Measurements from ENCODE around the gene SMG6. TPM values are rescaled to one million over a fixed set of nuclear protein-coding genes. Genes with fewer than 3 reads are reported as not detected.

The SMG6 gene
- total RNA-seq, 1 experiment from 2014 or later, result 33.8 TPM

DNA sequence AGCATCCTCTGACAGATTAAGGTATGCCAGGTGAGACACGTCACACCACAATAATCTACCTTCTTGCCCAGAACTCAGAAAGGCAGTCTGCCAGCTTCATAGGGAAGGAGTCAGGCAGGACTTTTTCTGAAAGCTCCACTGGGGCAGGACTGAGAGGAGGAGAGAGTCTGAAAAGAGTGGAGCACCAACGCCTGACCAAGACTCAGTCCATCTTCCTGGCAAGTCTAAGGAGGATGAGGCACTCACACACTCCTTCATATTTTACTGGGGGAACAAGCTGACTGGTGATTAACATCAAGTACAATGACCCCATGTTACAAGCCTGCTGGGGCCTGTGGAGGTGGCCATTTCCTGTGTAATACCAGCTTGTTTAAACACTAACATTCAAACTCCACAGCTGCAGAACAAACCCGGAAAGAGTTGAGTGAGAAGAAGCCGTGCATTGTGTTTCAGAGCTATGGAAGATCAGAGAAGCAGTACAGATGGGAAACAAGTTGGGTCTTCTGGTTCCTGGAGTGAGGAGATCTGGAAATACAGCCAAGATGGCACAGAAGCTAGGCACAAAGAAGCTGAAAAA, 126.3 kb downstream of the SMG6 start:
- no peak overlapping the region for H3K4me3 Mint-ChIP-seq (ENCODE audit: unreplicated experiment)
- CTCF ChIA-PET, result no interaction called here
- DNase-seq, result no peak
- no peaks in the 10 kb centered on the region for H3K27me3 Mint-ChIP-seq (ENCODE audit: insufficient read depth, unreplicated experiment)
- Histone ChIP-seq H3K4me1 (peaks cover 20% of the 10 kb centered on the region), H3K36me3 (ENCODE audit: control insufficient read depth, insufficient read depth, low read length) (0 out of 2 replicates have a peak, but pooled peaks cover 3% of the 10 kb centered on the region), H3K27me3 (replicated peaks; ENCODE audit: control insufficient read depth, insufficient read depth, low read length) (no peaks in the 10 kb centered on the region), H3K9me3 (no peaks in the 10 kb centered on the region), H3K4me3 (ENCODE audit: low read depth, low read length) (no peak overlapping the region)
- no peaks in the 10 kb centered on the region for H3K9me3 Mint-ChIP-seq (ENCODE audit: unreplicated experiment)
- peaks cover 17% of the 10 kb centered on the region for H3K36me3 Mint-ChIP-seq (ENCODE audit: insufficient read depth, unreplicated experiment)
- intact Hi-C loops (cut with micrococcal nuclease; ENCODE audit: unreplicated experiment), result no loop called here
- POLR2A ChIA-PET, result no interaction called here
- peaks cover 10% of the 10 kb centered on the region for H3K4me1 Mint-ChIP-seq (ENCODE audit: low read depth, unreplicated experiment)
- no TSS peak for BruUV-seq (replicated peaks)
- TF ChIP-seq, protein P1, sequence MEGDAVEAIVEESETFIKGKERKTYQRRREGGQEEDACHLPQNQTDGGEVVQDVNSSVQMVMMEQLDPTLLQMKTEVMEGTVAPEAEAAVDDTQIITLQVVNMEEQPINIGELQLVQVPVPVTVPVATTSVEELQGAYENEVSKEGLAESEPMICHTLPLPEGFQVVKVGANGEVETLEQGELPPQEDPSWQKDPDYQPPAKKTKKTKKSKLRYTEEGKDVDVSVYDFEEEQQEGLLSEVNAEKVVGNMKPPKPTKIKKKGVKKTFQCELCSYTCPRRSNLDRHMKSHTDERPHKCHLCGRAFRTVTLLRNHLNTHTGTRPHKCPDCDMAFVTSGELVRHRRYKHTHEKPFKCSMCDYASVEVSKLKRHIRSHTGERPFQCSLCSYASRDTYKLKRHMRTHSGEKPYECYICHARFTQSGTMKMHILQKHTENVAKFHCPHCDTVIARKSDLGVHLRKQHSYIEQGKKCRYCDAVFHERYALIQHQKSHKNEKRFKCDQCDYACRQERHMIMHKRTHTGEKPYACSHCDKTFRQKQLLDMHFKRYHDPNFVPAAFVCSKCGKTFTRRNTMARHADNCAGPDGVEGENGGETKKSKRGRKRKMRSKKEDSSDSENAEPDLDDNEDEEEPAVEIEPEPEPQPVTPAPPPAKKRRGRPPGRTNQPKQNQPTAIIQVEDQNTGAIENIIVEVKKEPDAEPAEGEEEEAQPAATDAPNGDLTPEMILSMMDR (IDR thresholded peaks at IDR 0.05; ENCODE audit: insufficient read depth in 1 of 2, low read depth in 1 of 2, low read length in 1 of 2, severe bottlenecking in 1 of 2, unreplicated experiment in 1 of 2), result no peak
- no peak overlapping the region for H3K27ac Mint-ChIP-seq (ENCODE audit: unreplicated experiment)

DNA sequence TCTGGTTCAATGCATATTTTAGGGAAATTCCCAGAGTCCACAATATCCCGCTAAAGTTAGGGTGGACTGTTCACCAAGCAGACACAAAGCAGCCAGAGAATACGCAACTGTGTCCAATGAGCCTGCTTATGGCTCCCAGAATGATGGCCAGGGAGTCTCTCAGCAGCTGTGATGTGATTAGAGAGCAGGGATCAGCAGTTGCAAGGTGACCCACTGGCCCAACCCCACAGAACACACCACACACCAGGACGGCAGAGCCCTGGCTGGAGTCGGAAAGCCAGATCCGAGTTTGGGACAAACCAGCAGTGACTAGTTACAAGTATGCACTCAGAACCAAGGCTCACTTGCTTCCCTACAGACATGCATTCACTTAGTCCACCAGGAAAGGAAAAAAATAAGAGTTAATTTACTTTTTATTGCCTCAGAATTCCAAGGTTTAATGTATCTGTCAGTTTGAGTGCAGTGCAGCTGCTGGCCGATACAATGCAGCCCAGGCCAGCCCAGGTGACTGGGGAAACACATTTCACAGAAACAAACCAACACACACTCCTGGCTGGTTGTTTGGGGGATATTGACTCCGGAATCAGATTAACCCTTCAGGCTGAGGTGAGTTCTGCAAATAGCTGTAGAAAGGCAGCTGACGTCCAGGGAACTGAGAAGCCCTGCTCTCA, 127.0 kb downstream of the SMG6 start:
- H3K9me3 Mint-ChIP-seq (ENCODE audit: unreplicated experiment), result no peaks in the 10 kb centered on the region
- no TSS peak for BruUV-seq (replicated peaks)
- H3K27ac Mint-ChIP-seq (ENCODE audit: unreplicated experiment), result no peak overlapping the region
- no peak overlapping the region for H3K4me3 Mint-ChIP-seq (ENCODE audit: unreplicated experiment)
- Histone ChIP-seq H3K4me3 (ENCODE audit: low read depth, low read length) (no peak overlapping the region), H3K36me3 (ENCODE audit: control insufficient read depth, insufficient read depth, low read length) (0 out of 2 replicates have a peak, but pooled peaks cover 3% of the 10 kb centered on the region), H3K4me1 (peaks cover 13% of the 10 kb centered on the region), H3K9me3 (no peaks in the 10 kb centered on the region), H3K27me3 (replicated peaks; ENCODE audit: control insufficient read depth, insufficient read depth, low read length) (no peaks in the 10 kb centered on the region)
- H3K4me1 Mint-ChIP-seq (ENCODE audit: low read depth, unreplicated experiment), result peaks cover 7% of the 10 kb centered on the region
- no peak for DNase-seq
- intact Hi-C loops (cut with micrococcal nuclease; ENCODE audit: unreplicated experiment), result no loop called here
- ChIA-PET CTCF (no interaction called here), POLR2A (no interaction called here)
- H3K36me3 Mint-ChIP-seq (ENCODE audit: insufficient read depth, unreplicated experiment), result peaks cover 20% of the 10 kb centered on the region
- TF ChIP-seq, protein P1 (IDR thresholded peaks at IDR 0.05; ENCODE audit: insufficient read depth in 1 of 2, low read depth in 1 of 2, low read length in 1 of 2, severe bottlenecking in 1 of 2, unreplicated experiment in 1 of 2), result no peak
- H3K27me3 Mint-ChIP-seq (ENCODE audit: insufficient read depth, unreplicated experiment), result no peaks in the 10 kb centered on the region

DNA sequence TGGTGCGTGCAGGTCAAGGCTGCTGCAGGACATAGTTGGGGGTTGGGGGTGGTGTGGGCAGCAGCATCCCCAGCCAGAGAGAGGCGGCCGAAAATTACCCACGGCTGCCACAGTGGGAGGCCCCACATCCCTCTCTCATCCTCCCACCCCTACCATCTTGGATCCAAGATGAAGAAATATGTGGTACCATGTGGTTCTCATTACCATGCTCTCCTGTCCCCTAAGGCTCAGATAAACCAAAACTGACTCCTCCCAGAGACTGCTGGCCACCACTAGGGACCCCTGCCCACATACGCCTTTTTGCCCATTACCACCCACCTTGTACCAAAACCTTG, 128.3 kb downstream of the SMG6 start:
- Mint-ChIP-seq H3K36me3 (ENCODE audit: insufficient read depth, unreplicated experiment) (peaks cover 26% of the 10 kb centered on the region), H3K4me1 (ENCODE audit: low read depth, unreplicated experiment) (peaks cover 1% of the 10 kb centered on the region), H3K27ac (ENCODE audit: unreplicated experiment) (no peak overlapping the region), H3K27me3 (ENCODE audit: insufficient read depth, unreplicated experiment) (no peaks in the 10 kb centered on the region), H3K4me3 (ENCODE audit: unreplicated experiment) (no peak overlapping the region), H3K9me3 (ENCODE audit: unreplicated experiment) (no peaks in the 10 kb centered on the region)
- Histone ChIP-seq H3K9me3 (no peaks in the 10 kb centered on the region), H3K4me3 (ENCODE audit: low read depth, low read length) (no peak overlapping the region), H3K4me1 (no peaks in the 10 kb centered on the region), H3K36me3 (ENCODE audit: control insufficient read depth, insufficient read depth, low read length) (0 out of 2 replicates have a peak, but pooled peaks cover 1% of the 10 kb centered on the region), H3K27me3 (replicated peaks; ENCODE audit: control insufficient read depth, insufficient read depth, low read length) (no peaks in the 10 kb centered on the region)
- CTCF ChIA-PET, result no interaction called here
- POLR2A ChIA-PET, result no interaction called here
- intact Hi-C loops (cut with micrococcal nuclease; ENCODE audit: unreplicated experiment), result no loop called here
- DNase-seq, result no peak
- no TSS peak for BruUV-seq (replicated peaks)
- TF ChIP-seq, protein P1 (IDR thresholded peaks at IDR 0.05; ENCODE audit: insufficient read depth in 1 of 2, low read depth in 1 of 2, low read length in 1 of 2, severe bottlenecking in 1 of 2, unreplicated experiment in 1 of 2), result no peak
